Caco-2 (cell line): Measurements from ENCODE around the gene PHF20. TPM values are rescaled to one million over a fixed set of nuclear protein-coding genes. Genes with fewer than 3 reads are reported as not detected.
A peak's percentile ranks its signal among the peaks of the same experiment; 100 is the strongest.

Experiments used
- BruUV-seq: library from RNA; stranded (reverse); fragments of 400-500 nt; replicated peaks from 2 replicates; lab custom pipeline; 2021; lab: Mats Ljungman, UMichigan
- CTCF ChIA-PET: fragments of 300-600 bp; sonication (Branson Sonifier 250); formaldehyde crosslinking; loops from one replicate; lab custom pipeline; 2022; ENCODE audit warnings: antibody characterized with exemption; lab: Charles Lee
- POLR2A ChIA-PET: fragments of 300-600 bp; sonication (Branson Sonifier 250); formaldehyde crosslinking; loops from one replicate; lab custom pipeline; 2022; ENCODE audit warnings: antibody characterized with exemption; lab: Charles Lee
- DNase-seq, 2 experiments: peaks; one replicate each; pipeline versions ENCODE4 v3.0.0 to v3.0.0-alpha.2; 2020 to 2022
- H3K27me3 ChIP-seq: replicated peaks from 2 replicates; pipeline ENCODE4 v1.6.0; 2011; ENCODE audit warnings: low read length; ENCODE audit not compliant: control insufficient read depth, insufficient read depth
- H3K36me3 ChIP-seq: 2 replicates; pipeline ENCODE4 v1.5.1; 2011; ENCODE audit warnings: low read length; ENCODE audit not compliant: control insufficient read depth, insufficient read depth
- H3K4me1 ChIP-seq: fragments of 250-450 bp; sonication (Bioruptor Pico); 2 replicates; pipeline ENCODE4 v1.5.1; 2020; ENCODE audit warnings: mild to moderate bottlenecking
- H3K4me3 ChIP-seq: 2 replicates; pipeline ENCODE4 v1.5.1; 2011; ENCODE audit warnings: low read depth, mild to moderate bottlenecking, control low read depth, low read length
- H3K9me3 ChIP-seq: fragments of 250-450 bp; sonication (Bioruptor Pico); 2 replicates; pipeline ENCODE4 v1.5.1; 2020; ENCODE audit warnings: mild to moderate bottlenecking, moderate library complexity
- H3K27ac Mint-ChIP-seq: one replicate; pipeline ENCODE4 v1.8.0; 2022; ENCODE audit warnings: mixed read lengths; ENCODE audit not compliant: unreplicated experiment
- H3K27me3 Mint-ChIP-seq: one replicate; pipeline ENCODE4 v1.8.0; 2022; ENCODE audit warnings: mixed read lengths; ENCODE audit not compliant: insufficient read depth, unreplicated experiment
- H3K36me3 Mint-ChIP-seq: one replicate; pipeline ENCODE4 v1.8.0; 2022; ENCODE audit warnings: mild to moderate bottlenecking, mixed read lengths; ENCODE audit not compliant: insufficient read depth, unreplicated experiment
- H3K4me1 Mint-ChIP-seq: one replicate; pipeline ENCODE4 v1.8.0; 2022; ENCODE audit warnings: low read depth, mixed read lengths; ENCODE audit not compliant: unreplicated experiment
- H3K4me3 Mint-ChIP-seq: one replicate; pipeline ENCODE4 v1.8.0; 2022; ENCODE audit warnings: mild to moderate bottlenecking, moderate library complexity, mixed read lengths; ENCODE audit not compliant: unreplicated experiment
- H3K9me3 Mint-ChIP-seq: one replicate; pipeline ENCODE4 v1.8.0; 2022; ENCODE audit warnings: mixed read lengths; ENCODE audit not compliant: unreplicated experiment
- CTCF ChIP-seq, 2 experiments: fragments of 200-600 bp in 1 of 2; IDR thresholded peaks; 1 replicate in 1 of 2; 2 replicates in 1 of 2; pipeline versions ENCODE4 v1.5.1 to v1.8.0; 2011 to 2022; ENCODE audit warnings: antibody characterized with exemption in 1 of 2, control low read depth in 1 of 2, inconsistent platforms in 1 of 2, low read depth in 1 of 2, low read length in 1 of 2, mild to moderate bottlenecking in 1 of 2, moderate library complexity in 1 of 2; ENCODE audit not compliant: insufficient read depth in 1 of 2, severe bottlenecking in 1 of 2, unreplicated experiment in 1 of 2
- intact Hi-C: fragments of 100-400 bp; cut with micrococcal nuclease; formaldehyde crosslinking; loops from one replicate; pipeline ENCODE4 v1.10.0; 2022; ENCODE audit not compliant: unreplicated experiment
- total RNA-seq: library from RNA; stranded (reverse); gene quantifications from 2 replicates; pipeline ENCODE4 v1.2.3, GENCODE V29; 2022

Gene PHF20
- total RNA-seq, 1 experiment from 2014 or later: 109 TPM

- no peak overlapping the region for H3K4me3 ChIP-seq
- no peaks in the 10 kb centered on the region for H3K9me3 ChIP-seq
- CTCF ChIA-PET: interaction anchor here (1.3 to 6.5 kb wide), 2 partner anchors 10 to 36 kb away, joined by 3 to 81 read pairs; no protein-coding TSS in a partner anchor
- Mint-ChIP-seq H3K27ac (no peak overlapping the region), H3K4me1 (no peaks in the 10 kb centered on the region), H3K27me3 (no peaks in the 10 kb centered on the region), H3K4me3 (no peak overlapping the region), H3K9me3 (no peaks in the 10 kb centered on the region), H3K36me3 (peaks cover 4% of the 10 kb centered on the region)
- TF ChIP-seq CTCF (IDR thresholded peaks at IDR 0.05; ENCODE audit: insufficient read depth in 1 of 2, low read depth in 1 of 2, low read length in 1 of 2, severe bottlenecking in 1 of 2, unreplicated experiment in 1 of 2): no peak
- intact Hi-C loops: no loop called here
- POLR2A ChIA-PET: interaction anchor here (0.6 kb wide), 1 partner anchor 366 kb away, joined by 4 read pairs; the partner anchor contains the start of gene SPAG4
- no peak for DNase-seq
- no peaks in the 10 kb centered on the region for H3K4me1 ChIP-seq
- H3K27me3 ChIP-seq: 0 out of 2 replicates have a peak, but pooled peaks cover 1% of the 10 kb centered on the region
- H3K36me3 ChIP-seq: no peaks in the 10 kb centered on the region
- BruUV-seq: no TSS peak
These were observed 210.2 kb downstream of the PHF20 start for GRCh38 chr20:35981969-35982368.

- no TSS peak for BruUV-seq
- 0 out of 2 replicates have a peak, but pooled peaks cover 1% of the 10 kb centered on the region for H3K27me3 ChIP-seq
- Mint-ChIP-seq H3K4me1 (no peaks in the 10 kb centered on the region), H3K36me3 (peaks cover 4% of the 10 kb centered on the region), H3K27me3 (no peaks in the 10 kb centered on the region), H3K4me3 (no peak overlapping the region), H3K9me3 (no peaks in the 10 kb centered on the region), H3K27ac (no peak overlapping the region)
- peak in 1 of 2 experiments; percentile 30 for DNase-seq
- H3K36me3 ChIP-seq: no peaks in the 10 kb centered on the region
- no peaks in the 10 kb centered on the region for H3K4me1 ChIP-seq
- H3K4me3 ChIP-seq: no peak overlapping the region
- CTCF ChIA-PET: interaction anchor here (1.4 to 6.5 kb wide), 3 partner anchors 8 to 154 kb away, joined by 5 to 81 read pairs (median 6); partner anchors contain the start of gene SCAND1
- POLR2A ChIA-PET: no interaction called here
- intact Hi-C loops: no loop called here
- no peaks in the 10 kb centered on the region for H3K9me3 ChIP-seq
- TF ChIP-seq CTCF (IDR thresholded peaks at IDR 0.05; ENCODE audit: insufficient read depth in 1 of 2, low read depth in 1 of 2, low read length in 1 of 2, severe bottlenecking in 1 of 2, unreplicated experiment in 1 of 2): no peak
These were observed 212.6 kb downstream of the PHF20 start for GRCh38 chr20:35984382-35984781.

GRCh38 chr20:35985806-35986205, 214.0 kb downstream of the PHF20 start:
- ChIA-PET CTCF (interaction anchor here (0.7 to 1.3 kb wide), 4 partner anchors 31 to 217 kb away, joined by 4 to 5 read pairs (median 4); partner anchors contain the start of gene SCAND1), POLR2A (no interaction called here)
- no peaks in the 10 kb centered on the region for H3K27me3 Mint-ChIP-seq

More at GRCh38 chr20:35985806-35986205, 214.0 kb downstream of the PHF20 start:
- Histone ChIP-seq H3K36me3 (no peaks in the 10 kb centered on the region), H3K4me3 (no peak overlapping the region), H3K9me3 (no peaks in the 10 kb centered on the region), H3K4me1 (no peaks in the 10 kb centered on the region), H3K27me3 (no peaks in the 10 kb centered on the region)
- Mint-ChIP-seq H3K27ac (no peak overlapping the region), H3K4me1 (no peaks in the 10 kb centered on the region), H3K9me3 (no peaks in the 10 kb centered on the region), H3K4me3 (no peak overlapping the region), H3K36me3 (peaks cover 4% of the 10 kb centered on the region)
- no TSS peak for BruUV-seq
- no peak for DNase-seq
- intact Hi-C loops: no loop called here
- TF ChIP-seq CTCF (IDR thresholded peaks at IDR 0.05; ENCODE audit: insufficient read depth in 1 of 2, low read depth in 1 of 2, low read length in 1 of 2, severe bottlenecking in 1 of 2, unreplicated experiment in 1 of 2): no peak
